Adipose tissue (tissue), 3 donors: ENCODE measurements around the gene BCAT1. TPM values are rescaled to one million over a fixed set of nuclear protein-coding genes. Genes with fewer than 3 reads are reported as not detected.
"Not testable (repeated sequence)": the region's sequence is repeated elsewhere in the genome, so short reads cannot be mapped to it uniquely, and the experiment has no call there.

Source experiments
- H3K27ac ChIP-seq: one replicate; pipeline ENCODE4 v1.5.1; 2013; ENCODE audit warnings: low read depth, low read length
- WGBS, 3 donors: extraction: QIAGEN DNeasy Blood & Tissue Kit; methylation state at CpG; one replicate each; pipeline ENCODE4 v1.1.7; 2013; 5-methylcytosine and 5-hydroxymethylcytosine counted together
- polyA plus RNA-seq, 3 donors: library from polyadenylated mRNA; stranded (reverse); fragments of 200-250 nt; gene quantifications; one replicate each; pipeline ENCODE4 v1.2.3, GENCODE V29; 2013
- donor health status: healthy with polysubstance abuse.
- donor health status: Bipolar disorder and iron deficiency.
- donor health status: healthy.

The BCAT1 gene
- polyA plus RNA-seq, 3 donors: 3.1 to 12.8 (median 11.3) TPM

GRCh38 chr12:24966951-24967564 lies 18.2 kb upstream of the BCAT1 start:
- no peak overlapping the region for H3K27ac ChIP-seq
- WGBS, 3 donors: 88 to 93% (median 92%) methylated on average over 15 of the region's 15 CpGs

GRCh38 chr12:24964342-24964741 lies 15.4 kb upstream of the BCAT1 start:
- 52 to 100% (median 100%) methylated on average over 1 of the region's 1 CpG for WGBS, 3 donors
- H3K27ac ChIP-seq: no peak overlapping the region

DNA sequence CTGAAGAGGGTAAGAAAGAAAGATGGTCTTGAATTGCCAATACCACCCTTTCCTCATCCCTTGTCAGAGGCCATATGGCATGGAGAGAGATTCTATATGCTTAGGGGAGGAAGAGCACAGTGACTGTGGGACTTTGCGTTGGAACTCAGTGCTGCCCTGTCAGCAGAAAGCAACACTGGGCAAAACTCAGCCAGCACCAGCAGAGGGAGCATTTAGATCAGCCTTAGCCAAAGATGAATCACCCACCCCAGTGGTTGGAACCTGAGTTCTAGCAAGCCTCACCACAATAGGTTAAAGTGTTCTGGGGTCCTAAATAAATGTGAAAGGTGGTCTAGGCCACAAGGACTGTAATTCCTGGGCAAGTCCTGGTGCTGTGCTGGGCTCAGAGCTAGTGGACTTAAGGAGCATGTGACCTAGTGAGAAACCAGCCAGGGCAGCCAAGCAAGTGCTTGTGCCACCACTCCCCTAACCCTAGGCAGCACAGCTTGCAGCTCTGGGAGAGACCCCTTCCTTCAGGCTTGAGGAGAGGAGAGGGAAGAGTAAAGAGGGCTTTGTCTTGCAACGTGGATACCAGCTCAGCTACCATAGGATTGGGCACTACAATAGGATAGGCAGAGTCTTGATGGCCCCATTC lies 11.4 kb upstream of the BCAT1 start:
- H3K27ac ChIP-seq: no peak overlapping the region
- 16 to 61% (median 39%) methylated on average over 2 of the region's 2 CpGs for WGBS, 3 donors

DNA sequence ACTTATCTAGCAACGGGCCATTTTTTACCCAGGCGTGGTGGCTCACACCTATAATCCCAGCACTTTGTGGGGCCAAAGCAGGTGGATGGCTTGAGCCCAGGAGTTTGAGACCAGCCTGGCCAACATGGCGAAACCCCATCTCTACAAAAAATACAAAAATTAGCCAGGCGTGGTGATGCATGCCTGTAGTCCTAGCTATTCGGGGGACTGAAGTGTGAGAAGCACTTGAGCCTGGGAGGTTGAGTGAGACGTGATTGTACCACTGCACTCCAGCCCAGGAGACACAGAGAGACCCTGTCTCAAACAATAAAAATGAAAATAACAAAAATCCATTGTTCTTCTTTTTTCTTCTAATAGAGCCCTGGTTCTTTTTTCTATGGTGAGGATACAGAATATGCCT lies 7.5 kb upstream of the BCAT1 start:
- not testable (repeated sequence) for H3K27ac ChIP-seq
- 90 to 93% (median 91%) methylated on average over 6 of the region's 6 CpGs for WGBS, 3 donors

- H3K27ac ChIP-seq: no peak overlapping the region
- 87 to 96% (median 95%) methylated on average over 18 of the region's 18 CpGs for WGBS, 3 donors
Observed at GRCh38 chr12:24955853-24956252, 7.0 kb upstream of the BCAT1 start.

DNA sequence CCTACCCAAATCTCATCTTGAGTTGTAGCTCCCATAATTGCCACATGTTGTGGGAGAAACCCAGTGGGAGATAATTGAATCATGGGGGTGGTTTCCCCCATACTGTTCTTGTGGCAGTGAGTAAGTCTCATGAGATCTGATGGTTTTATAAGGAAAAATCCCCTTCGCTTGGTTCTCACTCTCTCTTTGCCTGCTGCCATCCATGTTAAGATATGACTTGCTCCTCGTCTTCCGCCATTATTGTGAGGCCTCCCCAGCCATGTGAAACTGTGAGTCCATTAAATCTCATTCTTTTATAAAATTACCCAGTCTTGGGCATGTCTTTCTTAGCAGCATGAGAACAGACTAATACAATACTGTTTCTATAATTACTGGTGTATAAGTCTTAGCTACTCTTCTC lies 6.5 kb upstream of the BCAT1 start:
- H3K27ac ChIP-seq: no peak overlapping the region
- 94 to 96% (median 96%) methylated on average over 3 of the region's 3 CpGs for WGBS, 3 donors

GRCh38 chr12:24954261-24954660 lies 5.4 kb upstream of the BCAT1 start:
- WGBS, 3 donors: 78 to 82% (median 79%) methylated on average over 3 of the region's 3 CpGs
- H3K27ac ChIP-seq: no peak overlapping the region

DNA sequence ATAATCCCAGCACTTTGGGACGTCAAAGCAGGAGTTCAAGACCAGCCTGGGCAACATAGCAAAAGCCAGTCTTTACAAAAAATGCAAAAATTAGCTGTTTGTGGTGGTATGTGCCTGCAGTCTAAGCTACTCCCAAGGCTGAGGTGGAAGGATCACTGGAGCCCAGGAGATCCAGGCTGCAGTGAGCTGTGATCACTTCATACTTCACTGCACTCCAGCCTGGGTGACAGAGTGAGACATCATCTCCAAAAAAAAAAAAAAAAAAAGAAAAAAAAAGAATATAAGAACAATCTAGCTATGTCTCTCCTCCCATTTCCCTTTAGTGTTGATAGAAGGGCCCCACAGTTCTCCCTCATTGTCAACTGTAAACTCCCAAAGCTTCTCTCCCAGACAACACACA lies 3.5 kb upstream of the BCAT1 start:
- H3K27ac ChIP-seq: no peak overlapping the region
- 84 to 96% (median 91%) methylated on average over 1 of the region's 1 CpG for WGBS, 3 donors

- 40 to 81% (median 81%) methylated on average over 3 of the region's 3 CpGs for WGBS, 3 donors
- no peak overlapping the region for H3K27ac ChIP-seq
Observed at GRCh38 chr12:24950231-24950834, 1.4 kb upstream of the BCAT1 start.

GRCh38 chr12:24948420-24948756 lies 513 bp downstream of the BCAT1 start:
- H3K27ac ChIP-seq: no peak overlapping the region
- WGBS, 3 donors: 1% methylated on average over 14 of the region's 14 CpGs

DNA sequence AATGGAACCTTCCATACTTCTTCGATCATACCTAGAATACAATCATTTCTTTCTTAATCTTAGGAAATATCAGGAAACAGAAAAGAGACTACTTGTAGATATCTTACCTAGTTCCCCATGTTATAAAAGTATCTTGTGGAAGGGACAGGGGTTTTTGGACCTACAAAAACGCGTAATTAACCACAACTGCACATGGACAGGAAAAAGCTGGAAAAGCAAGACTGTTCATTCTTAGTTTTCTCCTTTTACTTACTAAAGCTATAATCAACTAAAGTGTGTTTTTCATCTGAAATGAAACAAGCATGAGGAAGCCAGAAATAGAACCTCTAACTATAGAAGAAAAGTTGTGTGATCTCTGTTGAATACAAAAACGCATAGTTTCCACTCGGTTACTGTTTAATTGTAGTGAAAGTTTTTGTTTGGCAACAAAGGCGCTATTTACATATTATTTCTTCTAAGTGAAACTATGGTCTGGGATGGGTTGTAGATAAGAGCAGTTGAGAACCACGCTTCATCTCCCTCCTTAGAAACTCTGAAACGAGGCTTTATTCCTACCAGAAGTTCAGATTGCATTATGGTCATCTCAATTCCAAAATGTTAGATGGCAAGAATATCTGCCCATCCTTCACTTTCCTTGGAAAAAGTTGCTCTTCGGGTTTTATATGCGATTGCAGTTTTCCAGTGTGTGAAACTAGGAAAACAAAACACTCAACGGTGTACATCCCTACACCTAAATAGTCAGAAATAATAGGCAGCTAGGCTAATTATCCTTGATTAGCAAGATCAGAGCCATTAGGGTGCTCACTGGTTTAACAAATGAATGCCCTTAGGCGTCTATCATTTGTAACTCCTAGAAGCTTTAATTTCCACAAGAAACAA lies 1.1 kb downstream of the BCAT1 start:
- WGBS, 3 donors: 19 to 23% (median 20%) methylated on average over 12 of the region's 12 CpGs
- H3K27ac ChIP-seq: no peak overlapping the region

- no peak overlapping the region for H3K27ac ChIP-seq
Observed at GRCh38 chr12:24945845-24946244, 3.1 kb downstream of the BCAT1 start.

GRCh38 chr12:24945039-24945438 lies 3.9 kb downstream of the BCAT1 start:
- H3K27ac ChIP-seq: no peak overlapping the region
- 51 to 100% (median 86%) methylated on average over 1 of the region's 1 CpG for WGBS, 3 donors

GRCh38 chr12:24944601-24944975 lies 4.3 kb downstream of the BCAT1 start:
- H3K27ac ChIP-seq: no peak overlapping the region
- WGBS, 3 donors: 77 to 82% (median 79%) methylated on average over 2 of the region's 2 CpGs

DNA sequence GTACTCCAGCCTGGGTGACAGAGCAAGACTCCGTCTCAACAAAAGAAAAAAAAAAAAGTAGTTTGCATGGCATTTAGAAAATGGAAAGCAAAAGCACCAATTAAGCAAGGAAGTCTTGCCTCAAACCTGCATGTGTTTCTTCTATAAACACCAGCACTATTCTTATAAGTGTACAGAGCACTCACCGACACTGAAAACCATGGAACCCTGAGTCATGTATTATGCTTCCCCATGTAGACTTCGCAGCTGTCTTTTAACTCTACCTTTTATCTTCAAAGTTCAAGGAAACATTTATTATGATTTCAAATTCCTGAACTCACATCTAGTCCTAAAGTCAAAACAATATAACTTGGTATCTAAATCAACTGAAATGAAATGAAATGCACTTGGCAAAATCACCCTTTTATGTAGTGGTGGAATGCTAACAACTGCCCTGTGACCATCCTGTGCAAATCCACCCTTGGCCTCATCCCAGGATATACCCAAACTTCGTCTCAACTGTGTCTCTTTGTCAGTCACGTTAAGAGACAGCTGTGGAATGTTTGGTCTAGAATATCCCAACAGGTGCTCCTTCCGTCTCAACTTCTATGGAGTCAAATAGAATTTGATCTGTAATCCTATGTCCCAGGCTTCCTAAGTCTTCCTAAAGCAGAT lies 4.8 kb downstream of the BCAT1 start:
- no peak overlapping the region for H3K27ac ChIP-seq
- WGBS, 3 donors: 42 to 84% (median 77%) methylated on average over 6 of the region's 6 CpGs

DNA sequence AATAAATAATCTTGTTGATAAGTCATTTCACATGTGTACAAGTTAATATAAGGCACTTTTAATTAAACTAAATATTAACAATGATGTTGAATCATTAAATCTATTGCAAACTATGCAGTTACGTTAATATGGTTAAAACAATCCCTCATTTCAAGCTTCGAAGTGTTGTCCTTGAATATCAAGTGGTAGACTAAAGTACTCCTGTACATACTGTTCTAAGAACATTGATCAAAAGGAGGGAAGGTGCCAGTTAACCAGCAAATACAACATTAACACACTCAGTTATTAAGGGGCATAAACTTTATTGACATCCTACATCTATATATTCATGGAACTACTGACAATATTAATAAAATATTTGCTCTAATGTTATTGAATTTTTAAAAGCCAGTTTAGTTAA lies 8.7 kb downstream of the BCAT1 start:
- 48 to 90% (median 90%) methylated on average over 2 of the region's 2 CpGs for WGBS, 3 donors

GRCh38 chr12:24939551-24939950 lies 9.3 kb downstream of the BCAT1 start:
- WGBS, 3 donors: 95 to 97% (median 96%) methylated on average over 6 of the region's 6 CpGs
- not testable (repeated sequence) for H3K27ac ChIP-seq

More for the DNA sequence above, 8.7 kb downstream of the BCAT1 start:
- H3K27ac ChIP-seq: no peak overlapping the region

DNA sequence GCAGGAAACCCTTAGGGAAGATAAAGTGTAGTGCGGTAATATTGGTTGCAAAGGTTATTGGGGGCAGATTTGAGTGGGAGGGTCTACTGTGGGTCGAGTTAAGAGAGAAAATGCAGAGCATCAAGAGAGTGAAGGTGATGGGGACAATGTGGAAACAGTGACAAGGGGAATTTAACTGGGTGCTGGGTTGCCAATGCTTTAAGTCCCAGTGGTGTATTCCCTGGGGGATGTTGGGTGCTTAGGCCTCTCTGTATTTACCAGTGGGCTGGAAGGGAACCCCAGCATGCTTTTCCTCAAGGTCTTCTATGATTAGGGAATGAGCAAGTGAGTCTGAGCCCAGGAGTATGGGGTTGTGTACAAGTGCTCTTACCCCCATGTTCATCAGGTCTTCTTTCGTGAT lies 10.6 kb downstream of the BCAT1 start:
- WGBS, 3 donors: 57 to 68% (median 68%) methylated on average over 3 of the region's 3 CpGs
- H3K27ac ChIP-seq: no peak overlapping the region
